HuH-7.5 (cell line): ENCODE measurements around the gene KLK13.

ENCODE experiments used
- DNase-seq: peaks from one replicate; pipeline ENCODE4 v3.0.0; 2011; ENCODE audit warnings: low spot score

KLK13 gene

GRCh38 chr19:51091895-51092873, 27.3 kb upstream of the KLK13 start:
- no peak for DNase-seq

GRCh38 chr19:51091126-51091525, 26.2 kb upstream of the KLK13 start:
- no peak for DNase-seq

- DNase-seq: no peak
These were observed 25.6 kb upstream of the KLK13 start for GRCh38 chr19:51090471-51090870.

- DNase-seq: no peak
These were observed 24.9 kb upstream of the KLK13 start for GRCh38 chr19:51089786-51090185.

- no peak for DNase-seq
These were observed 21.4 kb upstream of the KLK13 start for GRCh38 chr19:51086153-51086850.

GRCh38 chr19:51084505-51084904, 19.6 kb upstream of the KLK13 start:
- DNase-seq: no peak

- no peak for DNase-seq
These were observed 18.9 kb upstream of the KLK13 start for GRCh38 chr19:51083783-51084182.

GRCh38 chr19:51083181-51083580, 18.3 kb upstream of the KLK13 start:
- DNase-seq: no peak

GRCh38 chr19:51082611-51083010, 17.7 kb upstream of the KLK13 start, which contains the start of gene KLK14:
Gene KLK14, minus strand, starts transcription at chr19:51082887. Its CDS starts 273 bp downstream, at chr19:51082614.
- DNase-seq: no peak

GRCh38 chr19:51081476-51081875, 16.6 kb upstream of the KLK13 start:
- DNase-seq: no peak

GRCh38 chr19:51079481-51080110, 14.7 kb upstream of the KLK13 start:
- no peak for DNase-seq

GRCh38 chr19:51078731-51079130, 13.8 kb upstream of the KLK13 start:
- no peak for DNase-seq

- no peak for DNase-seq
These were observed 13.2 kb upstream of the KLK13 start for GRCh38 chr19:51078104-51078503.

GRCh38 chr19:51076631-51077213, 11.8 kb upstream of the KLK13 start:
- DNase-seq: no peak

- DNase-seq: no peak
These were observed 11.1 kb upstream of the KLK13 start for GRCh38 chr19:51075998-51076397.

GRCh38 chr19:51071095-51071405, 6.2 kb upstream of the KLK13 start:
- DNase-seq: no peak

- DNase-seq: no peak
These were observed 5.6 kb upstream of the KLK13 start for GRCh38 chr19:51070334-51071094.

GRCh38 chr19:51066393-51067186, 1.7 kb upstream of the KLK13 start:
- DNase-seq: no peak

GRCh38 chr19:51065221-51065960, 499 bp upstream of the KLK13 start:
- DNase-seq: no peak

GRCh38 chr19:51063664-51064063, 1.2 kb downstream of the KLK13 start:
- DNase-seq: no peak
